Spleen (tissue), 11 donors: ENCODE data around the gene SUMO2. TPM values are rescaled to one million over a fixed set of nuclear protein-coding genes. Genes with fewer than 3 reads are reported as not detected.
"Not testable (repeated sequence)": the region's sequence is repeated elsewhere in the genome, so short reads cannot be mapped to it uniquely, and the experiment has no call there.

Experiments used
- DNase-seq: peaks from one replicate; pipeline ENCODE4 v3.0.0-alpha.2; 2020
- H3K27ac ChIP-seq, 8 donors: fragments of 200-600 bp; sonication (generic) in 7 of 8; 1 replicate in 4 of 8; 2 replicates in 4 of 8; pipeline versions ENCODE4 v1.5.0 to v1.8.0; 2016 to 2021; ENCODE audit warnings: inconsistent platforms in 4 of 8, mild to moderate bottlenecking in 4 of 8, moderate library complexity in 1 of 8
- H3K27me3 ChIP-seq, 7 donors: fragments of 200-600 bp; sonication (generic) in 6 of 7; replicated peaks in 1 of 7; 1 replicate in 4 of 7; 2 replicates in 3 of 7; pipeline versions ENCODE4 v1.5.0 to v1.8.0; 2016 to 2021; ENCODE audit warnings: inconsistent platforms in 3 of 7, mild to moderate bottlenecking in 1 of 7
- H3K36me3 ChIP-seq, 6 donors: fragments of 200-600 bp; sonication (generic) in 5 of 6; 1 replicate in 4 of 6; 2 replicates in 2 of 6; pipeline versions ENCODE4 v1.5.0 to v1.8.0; 2016 to 2021; ENCODE audit warnings: inconsistent platforms in 2 of 6
- H3K4me1 ChIP-seq, 6 donors: fragments of 200-600 bp; sonication (generic) in 5 of 6; 1 replicate in 3 of 6; 2 replicates in 3 of 6; pipeline versions ENCODE4 v1.5.0 to v1.8.0; 2016 to 2021; ENCODE audit warnings: inconsistent platforms in 3 of 6
- H3K4me3 ChIP-seq, 8 donors: fragments of 200-600 bp; sonication (generic) in 7 of 8; 1 replicate in 4 of 8; 2 replicates in 4 of 8; pipeline versions ENCODE4 v1.5.0 to v1.8.0; 2016 to 2021; ENCODE audit warnings: inconsistent platforms in 4 of 8, mild to moderate bottlenecking in 4 of 8, moderate library complexity in 2 of 8
- H3K9me3 ChIP-seq, 8 donors: fragments of 200-600 bp; sonication (generic) in 7 of 8; 1 replicate in 4 of 8; 2 replicates in 4 of 8; pipeline versions ENCODE4 v1.5.0 to v1.8.0; 2016 to 2021; ENCODE audit warnings: inconsistent platforms in 4 of 8
- CTCF ChIP-seq, 11 experiments: fragments of 200-600 bp in 7 of 11; fragments of 450-650 bp in 4 of 11; sonication (generic) in 4 of 11; IDR thresholded peaks in 8 of 11; conservative IDR thresholded peaks in 3 of 11; 1 replicate in 7 of 11; 2 replicates in 4 of 11; pipeline versions ENCODE4 v1.4.0 to v1.8.0; 2016 to 2021; ENCODE audit warnings: antibody characterized with exemption in 11 of 11, inconsistent platforms in 4 of 11, mild to moderate bottlenecking in 1 of 11
- POLR2A ChIP-seq, 3 donors: fragments of 450-650 bp; IDR thresholded peaks; one replicate each; pipeline ENCODE4 v1.5.1; 2017; ENCODE audit warnings: antibody characterized with exemption in 3 of 3, mild to moderate bottlenecking in 1 of 3
- POLR2AphosphoS5 ChIP-seq, 3 donors: sonication (generic); formaldehyde crosslinking; IDR thresholded peaks; one replicate each; pipeline ENCODE4 v1.5.1; 2017; ENCODE audit warnings: antibody characterized with exemption in 3 of 3
- WGBS, 5 donors: extraction: QIAGEN DNeasy Blood & Tissue Kit in 3 of 5; methylation state at CpG; one replicate each; pipeline versions ENCODE4 v1.1.5 to v1.1.7; 2013 to 2018; 5-methylcytosine and 5-hydroxymethylcytosine counted together
- intact Hi-C: fragments of 100-400 bp; cut with DNase I; formaldehyde crosslinking; loops from one replicate; pipeline ENCODE4 v1.15.0; 2023; ENCODE audit warnings: low total_unique reads
- polyA plus RNA-seq, 3 donors: library from polyadenylated mRNA; stranded (reverse); fragments of 200-250 nt; gene quantifications; one replicate each; pipeline ENCODE4 v1.2.1, GENCODE V29; 2013
- total RNA-seq, 7 donors: library from RNA; depleted of rRNA in 3 of 7; stranded (reverse); fragments of >200 nt in 3 of 7; fragmentation: NEBNext Ultra II Directional in 4 of 7; extraction: Animal tissue kit (Norgen Biotek cat#: 25700) in 4 of 7; gene quantifications; one replicate each; pipeline versions ENCODE4 v1.1.0 to v1.2.1, GENCODE V29; 2016 to 2021
- donor health status: healthy with polysubstance abuse.
- donor health status: DM: no; HTN: no; CAD: no; lungs with moderate emphysema.
- donor health status: DM: no; HTN: no; CAD: no.
- donor health status: Bipolar disorder and iron deficiency.
- donor health status: healthy.
- donor health status: DM: no; HTN: no; CAD: no.
- donor health status: DM: yes; HTN: yes; CAD: no.

SUMO2 gene
- total and polyA plus RNA-seq, 10 donors = 67.7 to 310 (median 122) TPM

- peak; percentile 79 for DNase-seq
- Histone ChIP-seq H3K4me1 (peaks cover 22 to 61% (median 41%) of the 10 kb centered on the region in 6 donors), H3K9me3 (no peaks in the 10 kb centered on the region), H3K4me3 (peak overlapping the region in 6 of 8 donors; percentile 61 to 96 (median 90)), H3K36me3 (peaks cover 0 to 34% (median 22%) of the 10 kb centered on the region in 6 donors), H3K27ac (peak overlapping the region in 7 of 8 donors; percentile 88 to 96 (median 94)), H3K27me3 (no peaks in the 10 kb centered on the region)
- WGBS, 5 donors = 84 to 92% (median 86%) methylated on average over 17 to 24 of the region's 24 CpGs
- TF ChIP-seq POLR2AphosphoS5 (IDR thresholded peaks at IDR 0.05) (peak in 1 of 3 donors; percentile 7), POLR2A (IDR thresholded peaks at IDR 0.05) (no peak)
- intact Hi-C loops = no loop called here
These were observed 52.6 kb downstream of the SUMO2 start for GRCh38 chr17:75130059-75130631.

- Histone ChIP-seq H3K4me3 (peak overlapping the region in 1 of 8 donors; percentile 96), H3K27ac (peak overlapping the region in 2 of 8 donors; percentile 94 to 96), H3K9me3 (no peaks in the 10 kb centered on the region), H3K27me3 (no peaks in the 10 kb centered on the region), H3K36me3 (peaks cover 0 to 28% (median 21%) of the 10 kb centered on the region in 6 donors), H3K4me1 (peaks cover 26 to 66% (median 47%) of the 10 kb centered on the region in 6 donors)
- WGBS, 5 donors = 86 to 93% (median 89%) methylated on average over 9 of the region's 9 CpGs
- TF ChIP-seq POLR2A (IDR thresholded peaks at IDR 0.05) (no peak), POLR2AphosphoS5 (IDR thresholded peaks at IDR 0.05) (no peak), CTCF (IDR thresholded peaks at IDR 0.05 in 8 of 11, conservative IDR thresholded peaks at IDR 0.05 in 3 of 11) (no peak)
- peak; percentile 62 for DNase-seq
- intact Hi-C loops = no loop called here
These were observed 53.2 kb downstream of the SUMO2 start for GRCh38 chr17:75129576-75129975.

- peak; percentile 75 for DNase-seq
- intact Hi-C loops = no loop called here
- Histone ChIP-seq H3K27me3 (no peaks in the 10 kb centered on the region), H3K4me1 (peaks cover 29 to 73% (median 54%) of the 10 kb centered on the region in 6 donors), H3K36me3 (peaks cover 0 to 24% (median 21%) of the 10 kb centered on the region in 6 donors), H3K4me3 (no peak overlapping the region), H3K9me3 (no peaks in the 10 kb centered on the region), H3K27ac (peak overlapping the region in 1 of 8 donors; percentile 28)
- WGBS, 5 donors = 91 to 94% (median 92%) methylated on average over 11 to 33 of the region's 33 CpGs
- TF ChIP-seq POLR2A (IDR thresholded peaks at IDR 0.05) (no peak), POLR2AphosphoS5 (IDR thresholded peaks at IDR 0.05) (peak in 2 of 3 donors; percentile 32 to 76)
These were observed 53.9 kb downstream of the SUMO2 start for GRCh38 chr17:75128694-75129505.

GRCh38 chr17:75127936-75128335 lies 54.8 kb downstream of the SUMO2 start:
- H3K4me3 ChIP-seq, intact Hi-C loops, H3K27me3 ChIP-seq, H3K9me3 ChIP-seq, DNase-seq: not testable (repeated sequence)
- peaks cover 0 to 24% (median 21%) of the 10 kb centered on the region in 6 donors for H3K36me3 ChIP-seq
- peaks cover 29 to 78% (median 55%) of the 10 kb centered on the region in 6 donors for H3K4me1 ChIP-seq
- whole genome bisulfite sequencing, 5 donors = 85 to 93% (median 89%) methylated on average over 5 of the region's 5 CpGs
- peak overlapping the region in 2 of 8 donors; percentile 48 to 87 for H3K27ac ChIP-seq

- no peak for TF ChIP-seq POLR2AphosphoS5 (IDR thresholded peaks at IDR 0.05)
- TF ChIP-seq CTCF (IDR thresholded peaks at IDR 0.05 in 8 of 11, conservative IDR thresholded peaks at IDR 0.05 in 3 of 11) = no peak
- TF ChIP-seq POLR2A (IDR thresholded peaks at IDR 0.05) = no peak
- H3K27ac ChIP-seq = peak overlapping the region in 4 of 8 donors; percentile 48 to 87 (median 82)
- intact Hi-C loops = no loop called here
- WGBS, 5 donors = 83 to 99% (median 92%) methylated on average over 7 to 8 of the region's 8 CpGs
- no peaks in the 10 kb centered on the region for H3K27me3 ChIP-seq
- H3K4me1 ChIP-seq = peaks cover 26 to 68% (median 47%) of the 10 kb centered on the region in 6 donors
- no peak overlapping the region for H3K4me3 ChIP-seq
- DNase-seq = no peak
- H3K9me3 ChIP-seq = no peaks in the 10 kb centered on the region
- H3K36me3 ChIP-seq = peaks cover 0 to 24% (median 21%) of the 10 kb centered on the region in 6 donors
These were observed 55.8 kb downstream of the SUMO2 start for GRCh38 chr17:75126954-75127353.
